ENCODE results near the gene GPC5. TPM values are rescaled to one million over a fixed set of nuclear protein-coding genes. Genes with fewer than 3 reads are reported as not detected.

GPC5 gene
- total and polyA plus RNA-seq, 2 of the 8 experiments (the other 6 are each of a cell fraction or from before 2014, with no cell fraction given) = 0.20 to 0.39 TPM

DNA sequence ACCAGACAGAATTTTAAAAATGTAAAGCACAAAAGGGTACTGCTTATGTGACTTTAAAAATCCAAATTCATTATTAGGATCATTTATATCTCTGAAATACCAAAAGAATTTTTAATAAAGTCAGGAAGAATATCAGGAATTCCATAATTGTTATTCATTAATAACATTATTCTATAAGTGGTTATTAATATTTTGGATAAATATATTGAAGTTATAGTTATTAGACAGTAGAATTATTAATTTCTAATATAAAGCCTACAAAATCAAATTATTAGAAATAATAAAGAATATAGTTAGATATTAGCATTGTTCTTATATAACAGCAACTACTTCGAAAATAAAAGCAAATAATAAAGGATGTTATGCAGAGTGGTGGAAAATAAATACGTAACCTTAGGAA lies 105.8 kb downstream of the GPC5 start (continued):
- TF ChIP-seq RAD21 (IDR thresholded peaks at IDR 0.05 in 1 of 2, conservative IDR thresholded peaks at IDR 0.05 in 1 of 2; ENCODE audit: low read depth in 2 of 2, low read length in 2 of 2) = no peak

- H4K20me1 ChIP-seq (replicated peaks in 1 of 2; ENCODE audit: control insufficient read depth in 1 of 2, insufficient read depth in 2 of 2, low read length in 2 of 2) = no peaks in the 10 kb centered on the region
- H2AFZ ChIP-seq (ENCODE audit: low read length) = no peak overlapping the region
- H2AK5ac ChIP-seq (ENCODE audit: low read depth, low read length) = no peak overlapping the region
- no peak overlapping the region for H3K4me3 ChIP-seq (ENCODE audit: extremely low read depth in 1 of 4, insufficient read depth in 2 of 4, low read depth in 3 of 4, low read length in 4 of 4)
- no peak overlapping the region for H3K56ac ChIP-seq (replicated peaks; ENCODE audit: insufficient read length, low read depth, low read length)
- no peak overlapping the region for H3K4me2 ChIP-seq (ENCODE audit: insufficient read depth in 1 of 2, low read depth in 2 of 2, low read length in 2 of 2)
- H3K27me3 ChIP-seq (replicated peaks in 1 of 4; ENCODE audit: control insufficient read depth in 3 of 4, extremely low read depth in 1 of 4, insufficient read depth in 3 of 4, low read length in 3 of 4) = no peaks in the 10 kb centered on the region
- H3K18ac ChIP-seq (ENCODE audit: extremely low read depth, low read length) = no peak overlapping the region
- no peaks in the 10 kb centered on the region for H3K79me2 ChIP-seq (ENCODE audit: control insufficient read depth in 1 of 2, insufficient read depth in 2 of 2, low read length in 2 of 2)
- H3K79me1 ChIP-seq (ENCODE audit: low read depth, low read length) = no peaks in the 10 kb centered on the region
- no peak overlapping the region for H2BK15ac ChIP-seq (ENCODE audit: low read length)
- POLR2A ChIA-PET (ENCODE audit: partially characterized antibody) = no interaction called here
- H4K91ac ChIP-seq (replicated peaks; ENCODE audit: insufficient read length, low read length) = no peak overlapping the region
- no peak overlapping the region for H2BK12ac ChIP-seq (ENCODE audit: low read depth, low read length)
- H3K9ac ChIP-seq (replicated peaks in 1 of 4; ENCODE audit: extremely low read depth in 1 of 4, low read depth in 3 of 4, low read length in 3 of 4) = no peak overlapping the region
- no peak overlapping the region for H2BK120ac ChIP-seq (replicated peaks; ENCODE audit: low read depth, low read length)
- H3K23ac ChIP-seq (ENCODE audit: insufficient read length) = no peak overlapping the region
- no peaks in the 10 kb centered on the region for H3K9me3 ChIP-seq (ENCODE audit: insufficient read depth in 2 of 2, low read depth in 1 of 2, low read length in 1 of 2)
- H3K14ac ChIP-seq (ENCODE audit: insufficient read length) = no peak overlapping the region
- DNase-seq (ENCODE audit: low read depth in 1 of 2, low spot score in 2 of 2) (no peak), FAIRE-seq (no peak)
- no peak overlapping the region for H4K8ac ChIP-seq (ENCODE audit: extremely low read depth, insufficient read depth, low read length)
- no peaks in the 10 kb centered on the region for H3K23me2 ChIP-seq (ENCODE audit: low read depth, low read length)
- no peak overlapping the region for H2BK20ac ChIP-seq (ENCODE audit: low read length)
- H3K4ac ChIP-seq (replicated peaks; ENCODE audit: insufficient read length, low read depth, low read length) = no peak overlapping the region
- CTCF ChIA-PET (ENCODE audit: partially characterized antibody) = no interaction called here
- H4K5ac ChIP-seq (ENCODE audit: insufficient read length, low read depth, low read length) = no peak overlapping the region
- no peak overlapping the region for H2BK5ac ChIP-seq (ENCODE audit: low read depth, low read length)
- H3K36me3 ChIP-seq (ENCODE audit: control insufficient read depth in 2 of 4, insufficient read depth in 4 of 4, low read length in 3 of 4) = no peaks in the 10 kb centered on the region
- H3K27ac ChIP-seq (ENCODE audit: low read depth, low read length) = no peak overlapping the region
- no peaks in the 10 kb centered on the region for H3K4me1 ChIP-seq (replicated peaks in 1 of 4; ENCODE audit: control insufficient read depth in 3 of 4, insufficient read depth in 4 of 4, low read length in 3 of 4)
- TF ChIP-seq, protein P1, sequence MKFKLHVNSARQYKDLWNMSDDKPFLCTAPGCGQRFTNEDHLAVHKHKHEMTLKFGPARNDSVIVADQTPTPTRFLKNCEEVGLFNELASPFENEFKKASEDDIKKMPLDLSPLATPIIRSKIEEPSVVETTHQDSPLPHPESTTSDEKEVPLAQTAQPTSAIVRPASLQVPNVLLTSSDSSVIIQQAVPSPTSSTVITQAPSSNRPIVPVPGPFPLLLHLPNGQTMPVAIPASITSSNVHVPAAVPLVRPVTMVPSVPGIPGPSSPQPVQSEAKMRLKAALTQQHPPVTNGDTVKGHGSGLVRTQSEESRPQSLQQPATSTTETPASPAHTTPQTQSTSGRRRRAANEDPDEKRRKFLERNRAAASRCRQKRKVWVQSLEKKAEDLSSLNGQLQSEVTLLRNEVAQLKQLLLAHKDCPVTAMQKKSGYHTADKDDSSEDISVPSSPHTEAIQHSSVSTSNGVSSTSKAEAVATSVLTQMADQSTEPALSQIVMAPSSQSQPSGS (IDR thresholded peaks at IDR 0.05; ENCODE audit: low read length) = no peak
- TF ChIP-seq ASH2L (IDR thresholded peaks at IDR 0.05; ENCODE audit: low read length) (no peak), TEAD4 (IDR thresholded peaks at IDR 0.05; ENCODE audit: low read depth, low read length) (no peak), SP1 (IDR thresholded peaks at IDR 0.05; ENCODE audit: low read depth, low read length) (no peak), RXRA (IDR thresholded peaks at IDR 0.05; ENCODE audit: insufficient read depth, low read depth, low read length) (no peak)
Observed at GRCh38 chr13:91506759-91507158, 108.3 kb downstream of the GPC5 start.

Data from H1 (cell line).